Measurements from ENCODE around the gene RREB1.
A peak's percentile ranks its signal among the peaks of the same experiment; 100 is the strongest.

The RREB1 gene

GRCh38 chr6:7100753-7101081 is 7.0 kb upstream of the RREB1 start:
- DNase-seq = no peak

GRCh38 chr6:7101290-7101689 is 6.5 kb upstream of the RREB1 start:
- no peak for DNase-seq

GRCh38 chr6:7104752-7105151 is 3.0 kb upstream of the RREB1 start:
- DNase-seq = no peak

DNA sequence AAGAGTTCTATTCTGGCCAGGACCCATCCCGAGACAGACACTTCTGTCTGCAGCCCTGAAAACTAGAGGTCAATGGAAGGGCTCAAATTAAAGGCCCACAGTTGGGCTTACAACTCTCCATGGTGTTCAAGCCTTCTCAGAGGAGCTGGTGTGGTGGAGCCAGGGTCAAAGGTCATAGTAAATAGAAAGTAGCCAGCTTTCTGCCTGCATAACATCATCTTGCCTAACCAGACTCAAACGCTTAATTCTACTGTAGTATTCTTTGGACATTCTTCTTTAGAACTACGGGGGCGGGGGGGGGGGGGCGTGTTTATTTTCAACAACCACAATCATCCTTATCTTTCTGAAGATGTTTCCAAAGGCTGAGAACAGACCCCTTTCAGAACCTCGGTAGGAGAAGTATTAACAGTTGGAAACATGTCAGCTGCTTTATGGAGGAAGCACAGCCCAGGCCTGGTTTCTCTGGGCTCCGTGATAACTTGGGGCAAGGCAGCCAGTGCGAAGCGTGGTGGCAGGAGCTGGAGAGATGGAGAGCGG is 1.5 kb upstream of the RREB1 start:
- DNase-seq = no peak

GRCh38 chr6:7106752-7107577 is 796 bp upstream of the RREB1 start:
- DNase-seq = no peak

GRCh38 chr6:7108196-7108963 is 619 bp downstream of the RREB1 start:
- peak in 1 of 2 experiments; percentile 6 for DNase-seq

- DNase-seq = no peak
Observed at GRCh38 chr6:7108964-7109836, 1.4 kb downstream of the RREB1 start.

DNA sequence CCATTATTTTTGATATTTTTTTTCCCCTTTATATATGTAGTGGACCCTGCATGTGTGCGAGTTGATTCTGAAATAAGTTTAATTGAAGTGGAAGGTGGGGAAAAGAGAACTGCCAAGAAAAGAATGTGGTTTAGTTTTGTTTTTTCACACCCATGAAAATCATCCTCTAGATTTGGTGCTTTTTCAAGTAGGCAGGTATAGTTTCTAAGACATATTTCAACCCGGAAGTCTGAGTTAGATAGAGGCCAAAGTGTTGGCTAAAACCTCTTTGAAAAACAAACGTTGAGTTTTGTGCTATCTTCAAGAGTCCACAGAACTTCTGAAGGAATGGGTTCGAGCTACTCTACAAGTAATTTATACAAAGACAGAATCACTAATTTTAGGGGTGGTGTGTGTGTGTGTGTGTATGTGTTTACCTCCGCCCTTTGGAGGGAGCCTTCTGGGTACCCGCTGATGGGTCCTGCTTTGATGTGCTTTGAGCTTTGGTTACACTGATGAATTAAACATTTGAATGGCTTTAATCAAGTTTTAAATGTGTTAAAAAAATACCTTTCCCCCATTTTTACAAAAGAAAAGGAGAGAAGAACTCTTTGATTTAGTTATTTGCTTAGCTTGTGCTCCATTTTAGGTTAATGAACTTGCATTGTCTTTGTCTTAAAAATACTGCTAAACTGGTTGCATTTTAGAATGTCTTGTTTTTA is 2.5 kb downstream of the RREB1 start:
- DNase-seq = no peak

DNA sequence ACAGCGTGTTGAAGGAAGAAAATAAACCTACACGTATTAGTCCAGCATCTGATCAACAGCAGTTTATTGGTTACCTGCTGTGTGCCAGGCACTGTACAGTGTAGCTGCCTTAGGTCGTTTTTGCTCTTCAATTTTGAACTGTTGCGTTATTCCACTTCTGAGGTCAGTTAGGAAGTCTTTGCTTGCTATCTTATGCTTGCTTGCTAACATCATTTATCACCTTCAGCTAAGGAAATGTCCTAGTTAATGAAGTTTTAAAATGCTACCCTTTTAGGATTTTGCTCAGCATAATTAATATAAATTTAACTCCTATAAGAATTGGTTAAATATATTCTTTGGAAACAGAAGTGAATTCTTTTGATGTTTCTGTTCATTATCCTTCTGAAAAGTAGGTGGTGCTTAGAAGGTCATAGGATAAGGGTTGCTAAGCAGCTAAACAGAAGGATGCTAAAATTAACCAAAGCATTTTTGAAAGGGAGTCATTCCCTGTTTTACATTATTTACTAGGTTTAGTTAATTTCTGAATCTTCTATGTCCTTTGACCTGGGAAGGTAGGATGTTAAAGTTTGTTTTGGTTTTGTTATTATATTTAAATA is 3.4 kb downstream of the RREB1 start:
- no peak for DNase-seq

DNA sequence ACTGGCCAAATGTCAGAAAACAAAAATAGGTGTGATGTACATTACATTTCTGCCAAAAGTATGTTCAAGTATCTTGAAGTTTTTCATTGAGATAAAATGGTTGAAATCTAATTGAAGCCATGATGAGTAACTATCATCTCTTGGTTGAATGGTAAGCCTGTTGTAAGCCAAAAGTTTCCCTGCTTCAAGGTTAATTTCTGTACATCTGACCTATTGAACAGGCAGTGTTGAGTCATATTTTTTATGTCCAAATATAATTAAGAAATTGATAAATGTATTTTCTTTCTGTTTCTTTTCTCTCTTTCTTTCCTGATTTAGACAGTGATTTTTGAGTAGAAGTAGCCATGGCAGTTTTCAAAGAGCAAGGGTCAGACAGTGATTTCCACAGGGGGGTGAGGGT is 4.4 kb downstream of the RREB1 start:
- DNase-seq = no peak

DNA sequence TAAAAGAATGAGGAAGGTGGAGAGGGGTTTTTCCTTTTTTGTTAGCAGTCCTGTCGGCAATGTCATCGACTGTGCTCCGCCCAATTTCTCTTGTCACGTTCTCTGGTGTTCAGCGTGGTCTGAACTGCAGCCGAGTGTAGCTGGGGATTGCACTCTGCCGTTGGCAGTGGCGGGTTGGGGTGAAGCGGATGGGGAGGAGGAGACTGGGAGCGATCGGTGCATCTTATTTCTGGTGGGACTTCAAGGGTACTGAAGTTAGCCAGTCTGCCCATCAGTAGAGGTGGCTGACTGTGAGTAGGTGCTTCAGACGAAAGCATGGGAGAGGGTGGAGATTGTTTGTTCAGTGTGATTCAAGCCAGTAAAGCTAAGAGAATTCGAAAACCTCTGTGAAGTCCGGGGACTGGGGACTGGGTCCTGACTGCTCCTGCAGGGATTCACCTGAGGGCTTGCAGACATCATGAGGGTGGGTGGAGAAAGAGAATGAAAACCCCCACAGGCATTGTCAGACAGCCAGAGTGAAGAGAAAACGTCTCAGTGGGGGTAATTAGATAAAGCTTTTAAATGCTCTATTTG is 5.1 kb downstream of the RREB1 start:
- no peak for DNase-seq

DNA sequence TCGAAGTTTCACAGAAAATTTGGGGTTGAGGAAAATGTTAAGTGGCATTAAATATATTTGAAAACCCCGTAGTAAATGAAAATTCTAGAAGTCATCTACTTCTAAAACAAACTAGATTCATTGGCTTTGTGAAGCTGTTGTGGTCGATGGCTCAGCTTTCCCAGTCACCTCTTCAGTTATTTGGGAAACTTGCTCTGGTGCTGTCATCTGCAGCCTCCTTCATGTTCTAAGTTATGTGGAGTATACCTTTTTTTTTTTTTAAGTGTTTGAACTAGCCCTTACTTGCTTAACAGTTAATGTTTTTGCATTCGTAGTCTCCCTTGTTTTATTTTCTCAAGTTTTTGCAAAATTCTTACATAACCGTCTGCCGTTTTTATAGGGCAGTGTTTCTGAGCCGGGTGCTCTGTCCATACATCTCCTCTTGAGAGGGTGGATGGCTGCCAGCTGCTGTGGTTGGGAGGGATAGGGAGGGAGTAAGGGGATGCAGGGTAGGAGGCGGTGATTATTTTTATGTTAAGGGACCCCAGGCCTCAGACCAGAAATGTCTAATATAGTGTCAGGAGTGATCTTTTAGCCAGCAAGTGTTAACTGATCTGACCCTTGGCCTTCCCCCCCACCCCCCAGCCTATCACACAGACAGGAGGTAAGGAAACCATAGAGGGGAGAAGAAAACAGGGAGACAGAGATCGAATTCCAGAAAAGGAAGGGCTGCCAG is 7.1 kb downstream of the RREB1 start:
- no peak for DNase-seq

- DNase-seq = no peak
Observed at GRCh38 chr6:7115543-7116231, 7.9 kb downstream of the RREB1 start.

DNA sequence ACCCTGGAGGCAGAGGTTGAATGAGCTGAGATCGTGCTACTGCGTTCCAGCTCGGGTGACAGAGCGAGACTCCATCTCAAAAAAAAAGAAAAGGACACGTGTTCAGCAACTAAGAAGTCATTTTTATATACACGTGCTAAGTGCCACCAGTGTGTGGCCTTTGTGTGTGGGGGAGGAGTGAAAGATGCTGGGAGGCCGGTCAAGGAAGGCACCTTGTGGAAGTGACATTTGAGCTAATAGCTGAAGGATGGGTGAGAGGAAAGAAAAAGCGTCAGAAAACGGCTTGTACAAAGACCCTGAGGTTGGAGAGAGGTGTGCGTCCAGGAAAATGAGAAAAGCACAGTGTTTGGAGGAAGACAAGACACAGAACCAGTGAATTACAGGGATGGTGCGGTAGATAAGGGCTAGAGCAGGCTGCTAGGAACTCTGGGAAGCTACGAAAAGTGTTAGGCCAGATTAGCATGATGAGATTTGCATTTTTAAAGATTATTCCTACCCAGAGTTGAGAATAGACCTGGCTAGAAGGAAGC is 11.6 kb downstream of the RREB1 start:
- DNase-seq = no peak

- DNase-seq = no peak
Observed at GRCh38 chr6:7121700-7122241, 14.0 kb downstream of the RREB1 start.

- no peak for DNase-seq
Observed at GRCh38 chr6:7122684-7123083, 14.9 kb downstream of the RREB1 start.

- no peak for DNase-seq
Observed at GRCh38 chr6:7124114-7124513, 16.4 kb downstream of the RREB1 start.

DNA sequence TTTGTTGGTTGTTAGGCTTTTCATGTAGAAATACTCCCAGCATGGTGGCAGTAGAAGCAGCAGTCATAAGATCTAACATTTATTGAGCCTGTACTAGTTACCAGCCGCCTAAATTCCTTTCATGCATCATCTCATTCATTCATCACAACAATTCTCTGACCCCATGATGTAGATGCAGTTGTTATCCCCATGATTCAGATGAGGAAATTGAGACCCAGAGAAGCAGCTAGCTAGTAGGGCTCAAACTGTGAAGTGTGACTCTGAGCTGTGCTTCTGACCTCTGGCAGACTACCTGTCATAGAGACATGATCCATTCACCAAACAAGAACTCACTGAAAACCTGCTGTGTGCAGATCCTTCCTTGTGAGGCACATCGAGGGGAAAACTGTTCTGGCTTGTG is 16.9 kb downstream of the RREB1 start:
- DNase-seq = no peak

DNA sequence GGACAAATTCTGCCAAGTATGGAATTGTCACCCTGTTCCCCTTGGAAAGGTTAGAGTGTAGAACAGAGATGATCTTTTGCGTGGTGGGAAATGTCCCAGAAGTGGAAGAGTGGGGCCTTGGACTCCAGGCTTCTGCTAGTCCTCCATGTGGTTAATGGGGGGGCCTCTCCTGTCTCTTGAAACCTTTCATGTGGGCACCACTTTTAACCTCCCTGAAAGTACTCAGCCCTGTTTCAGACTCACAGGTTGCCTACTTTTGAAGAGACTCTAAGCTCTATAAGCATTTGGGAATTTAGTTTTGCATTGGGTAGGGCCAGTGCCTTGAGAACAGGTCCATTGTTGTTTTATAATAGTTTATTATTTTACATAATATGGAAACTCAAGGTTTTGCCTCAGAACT is 17.5 kb downstream of the RREB1 start:
- DNase-seq = no peak

DNA sequence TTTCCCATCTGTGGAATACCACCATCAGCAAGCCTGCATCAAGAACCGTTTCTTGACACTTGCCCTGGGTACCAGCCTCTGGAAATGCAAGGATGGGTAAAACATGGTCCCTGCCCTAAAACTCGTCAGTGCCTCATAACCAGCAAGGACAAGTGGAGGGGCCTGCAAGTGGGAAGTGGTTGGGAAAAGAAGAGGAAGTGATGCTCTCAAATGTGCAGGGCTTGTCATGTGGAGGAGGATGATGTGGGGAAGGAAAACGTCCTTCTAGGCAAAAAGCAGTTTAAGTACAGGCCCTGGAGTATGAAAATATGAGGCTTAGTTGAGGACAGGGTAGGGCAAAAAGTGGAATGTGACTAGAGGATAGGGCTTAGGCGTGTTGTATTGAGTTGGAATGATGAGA is 19.0 kb downstream of the RREB1 start:
- DNase-seq = no peak
